ENCODE measurements around the gene LOC128125822.
"Not testable (repeated sequence)": the region's sequence is repeated elsewhere in the genome, so short reads cannot be mapped to it uniquely, and the experiment has no call there.

LOC128125822 gene

GRCh38 chr6:63576985-63577712, 4.9 kb downstream of the LOC128125822 start:
- ATAC-seq: no peak
- intact Hi-C loops (cut with DNase I): loop anchor here in 1 of 2 donors (10.0 kb wide), 2 partner anchors 58 to 222 kb away; partner anchors contain the start of gene PHF3
- no peak for DNase-seq

- no peak for ATAC-seq
- no peak for DNase-seq
- intact Hi-C loops (cut with DNase I): loop anchor here in 1 of 2 donors (10.0 kb wide), 2 partner anchors 56 to 224 kb away; partner anchors contain the start of gene PHF3
These were observed 6.5 kb downstream of the LOC128125822 start for GRCh38 chr6:63578757-63579156.

DNA sequence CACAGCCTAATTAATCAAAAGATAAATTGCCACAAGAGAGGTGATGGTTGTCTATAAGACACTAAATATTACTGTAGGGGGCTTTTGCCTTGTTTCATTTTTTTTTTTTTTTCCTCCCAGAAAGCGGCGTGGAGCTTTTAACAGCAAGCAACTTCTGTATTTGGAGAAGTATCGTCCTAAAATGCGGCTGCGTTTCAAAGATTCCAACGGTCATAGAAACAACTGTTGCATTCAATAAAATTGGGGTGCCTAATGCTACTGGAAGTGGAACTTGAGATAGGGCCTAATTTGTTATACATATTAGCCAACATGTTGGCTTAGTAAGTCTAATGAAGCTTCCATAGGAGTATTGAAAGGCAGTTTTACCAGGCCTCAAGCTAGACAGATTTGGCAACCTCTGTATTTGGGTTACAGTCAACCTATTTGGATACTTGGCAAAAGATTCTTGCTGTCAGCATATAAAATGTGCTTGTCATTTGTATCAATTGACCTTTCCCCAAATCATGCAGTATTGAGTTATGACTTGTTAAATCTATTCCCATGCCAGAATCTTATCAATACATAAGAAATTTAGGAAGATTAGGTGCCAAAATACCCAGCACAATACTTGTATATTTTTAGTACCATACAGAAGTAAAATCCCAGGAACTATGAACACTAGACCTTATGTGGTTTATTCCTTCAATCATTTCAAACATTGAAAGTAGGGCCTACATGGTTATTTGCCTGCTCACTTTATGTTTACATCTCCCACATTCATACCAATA, 7.8 kb downstream of the LOC128125822 start:
- intact Hi-C loops (cut with DNase I): loop anchor here in 1 of 2 donors (10.0 kb wide), 2 partner anchors 55 to 225 kb away; partner anchors contain the start of gene PHF3

DNA sequence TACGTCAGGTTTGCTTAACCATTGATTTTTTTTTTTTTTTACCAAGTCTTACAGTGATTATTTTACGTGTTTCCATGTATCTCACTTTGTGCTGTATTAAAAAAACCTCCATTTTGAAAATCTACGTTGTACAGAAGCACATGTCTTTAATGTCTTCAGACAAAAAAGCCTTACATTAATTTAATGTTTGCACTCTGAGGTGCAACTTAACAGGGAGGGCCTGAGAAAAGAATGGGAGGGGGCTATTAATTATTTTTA, 8.4 kb downstream of the LOC128125822 start:
- no peak for DNase-seq
- intact Hi-C loops (cut with DNase I): no loop called here
- ATAC-seq: no peak

More for the DNA sequence above, 7.8 kb downstream of the LOC128125822 start:
- DNase-seq (no peak), ATAC-seq (no peak)

DNA sequence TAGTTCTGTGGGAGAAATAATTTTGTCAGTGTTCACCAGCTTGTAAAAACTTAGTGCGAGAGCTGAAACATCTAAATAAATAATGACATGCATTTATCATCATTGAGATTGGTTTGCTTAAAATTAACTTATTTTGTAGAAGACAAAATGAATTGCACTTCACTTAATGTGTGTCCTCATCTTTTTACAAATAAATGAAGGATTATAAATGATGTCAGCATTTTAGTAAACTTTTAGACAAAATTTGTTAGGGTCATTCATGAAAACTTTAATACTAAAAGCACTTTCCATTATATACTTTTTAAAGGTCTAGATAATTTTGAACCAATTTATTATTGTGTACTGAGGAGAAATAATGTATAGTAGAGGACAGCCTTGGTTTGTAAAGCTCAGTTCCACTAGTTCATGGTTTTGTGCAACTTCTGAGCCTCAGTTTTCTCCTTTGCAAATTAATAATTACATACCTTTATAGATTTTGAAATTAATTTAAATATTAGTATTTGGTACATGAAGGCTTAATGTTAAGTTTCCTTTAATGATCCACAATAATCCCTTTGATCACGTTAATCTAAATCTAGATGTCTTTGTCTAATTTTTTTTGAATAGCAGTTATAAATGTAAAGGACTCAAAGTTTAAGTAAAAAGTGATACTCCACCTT, 9.2 kb downstream of the LOC128125822 start:
- intact Hi-C loops (cut with DNase I): no loop called here
- ATAC-seq: no peak
- DNase-seq: no peak

- ATAC-seq (peak in 1 of 2 donors; percentile 22), DNase-seq (no peak)
- intact Hi-C loops (cut with DNase I): no loop called here
These were observed 10.4 kb downstream of the LOC128125822 start for GRCh38 chr6:63582579-63583231.

DNA sequence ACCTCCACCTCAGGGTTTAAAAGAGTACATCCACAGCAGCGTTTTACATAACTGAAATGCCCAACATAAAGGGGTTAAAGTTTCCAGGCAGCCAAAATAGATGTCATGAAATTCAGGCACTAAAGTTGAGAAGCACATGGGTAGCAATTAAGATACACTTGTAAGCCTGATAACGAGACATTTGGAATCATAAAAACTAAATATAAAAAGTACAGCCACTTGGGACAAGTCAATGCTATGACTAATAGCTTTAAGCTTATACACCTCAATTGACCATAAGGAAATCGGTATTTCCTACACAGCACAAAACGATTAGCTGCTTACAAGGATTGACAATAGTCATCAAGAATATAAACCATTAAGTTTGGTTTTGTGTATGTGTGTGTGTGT, 11.8 kb downstream of the LOC128125822 start:
- DNase-seq: no peak
- peak; percentile 34 to 54 for ATAC-seq
- intact Hi-C loops (cut with DNase I): no loop called here

- DNase-seq (no peak), ATAC-seq (peak; percentile 23 to 36)
- intact Hi-C loops (cut with DNase I): no loop called here
These were observed 12.3 kb downstream of the LOC128125822 start for GRCh38 chr6:63584566-63584965.

GRCh38 chr6:63585652-63586051, 13.4 kb downstream of the LOC128125822 start:
- DNase-seq; intact Hi-C loops (cut with DNase I); ATAC-seq: not testable (repeated sequence)

DNA sequence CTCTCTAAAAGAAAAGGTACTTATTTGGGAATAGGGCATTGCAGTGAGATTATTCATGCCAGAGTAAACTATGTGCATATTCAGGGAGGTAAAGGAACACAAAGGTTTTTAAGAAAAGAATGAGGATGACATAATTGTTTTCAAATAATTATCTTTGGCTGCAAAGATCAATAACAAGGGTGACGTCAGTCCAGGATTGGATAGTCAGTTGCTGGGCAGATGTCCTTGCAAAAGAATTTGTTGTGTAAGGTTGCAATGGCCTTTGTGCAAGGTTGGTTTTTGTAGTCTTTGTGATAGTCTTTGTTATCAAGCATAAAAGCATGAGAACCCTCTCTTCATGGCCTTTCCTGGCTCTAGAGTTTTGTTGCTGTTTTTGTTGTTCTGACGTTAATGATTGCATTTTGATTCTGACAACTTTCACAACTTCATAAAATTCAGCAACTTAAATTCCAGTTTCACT, 17.7 kb downstream of the LOC128125822 start:
- ATAC-seq: no peak
- intact Hi-C loops (cut with DNase I): no loop called here

DNA sequence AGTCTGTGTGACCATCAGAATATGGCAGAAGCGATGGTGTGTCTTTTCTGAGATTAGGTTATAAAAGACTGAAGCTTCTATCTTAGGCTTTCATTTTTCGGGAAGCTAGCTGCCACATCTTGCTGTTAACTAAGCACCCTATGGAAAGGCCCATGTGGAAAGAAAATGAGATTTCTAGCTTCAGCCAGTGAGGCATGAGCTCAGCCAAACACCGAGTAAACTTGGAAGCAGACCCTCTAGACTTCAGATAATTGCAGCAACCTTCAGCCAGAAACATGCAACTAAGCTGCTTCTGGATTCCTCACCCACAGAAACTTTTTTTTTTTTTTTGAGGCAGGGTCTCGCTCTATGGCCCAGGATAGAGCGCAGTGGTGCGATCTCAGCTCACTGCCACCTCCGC, 20.6 kb downstream of the LOC128125822 start:
- ATAC-seq (no peak), DNase-seq (no peak)
- intact Hi-C loops (cut with DNase I): no loop called here

More for the DNA sequence above, 17.7 kb downstream of the LOC128125822 start:
- no peak for DNase-seq

- DNase-seq: no peak
- peak in 1 of 2 donors; percentile 69 for ATAC-seq
- intact Hi-C loops (cut with DNase I): loop anchor here (2.0 to 5.0 kb wide), 3 partner anchors 35 to 170 kb away; no protein-coding TSS in a partner anchor
These were observed 25.1 kb downstream of the LOC128125822 start for GRCh38 chr6:63597141-63598048.

GRCh38 chr6:63598049-63599036, 26.1 kb downstream of the LOC128125822 start:
- peak; percentile 89 to 97 for ATAC-seq
- intact Hi-C loops (cut with DNase I): loop anchor here (2.0 to 5.0 kb wide), 3 partner anchors 34 to 169 kb away; no protein-coding TSS in a partner anchor
- peak; percentile 65 for DNase-seq

DNA sequence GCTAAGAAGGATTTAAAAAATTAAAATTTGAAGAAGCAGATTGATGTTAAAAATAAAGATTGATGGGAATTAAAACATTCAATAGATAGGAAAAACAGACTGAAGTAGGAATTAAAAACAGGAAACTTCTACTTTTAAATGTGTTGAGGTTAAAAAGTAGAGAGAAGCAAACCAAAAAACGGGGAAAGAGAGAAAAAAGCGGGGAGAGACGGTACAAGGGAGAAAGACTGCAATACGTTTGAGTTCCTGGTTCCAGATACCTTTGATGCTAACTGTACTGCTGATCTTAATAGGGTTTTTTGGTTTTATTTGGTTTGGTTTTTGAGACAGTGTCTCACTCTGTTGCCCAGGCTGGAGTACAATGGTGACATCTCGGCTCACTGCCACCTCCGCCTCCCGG, 27.0 kb downstream of the LOC128125822 start:
- intact Hi-C loops (cut with DNase I): loop anchor here (2.0 to 5.0 kb wide), 3 partner anchors 33 to 168 kb away; no protein-coding TSS in a partner anchor
- ATAC-seq: no peak
- no peak for DNase-seq

DNA sequence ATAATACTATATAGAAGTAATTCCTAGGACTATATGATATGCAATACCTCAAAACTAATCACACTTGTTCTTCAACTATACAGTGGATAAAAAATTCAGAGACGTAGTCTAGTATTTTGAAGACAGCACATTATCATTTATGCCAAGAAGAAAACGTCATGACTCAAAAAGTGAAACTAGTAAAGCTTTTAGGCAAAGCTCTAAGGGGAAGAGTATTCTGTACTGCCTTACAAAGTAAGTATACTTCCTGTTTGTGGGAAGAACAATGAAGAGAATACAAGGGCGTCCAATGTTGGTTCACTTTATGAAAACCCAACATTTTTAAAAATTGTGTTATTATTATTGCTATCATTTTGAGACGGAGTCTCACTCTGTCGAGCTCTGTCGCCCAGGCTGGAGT, 27.9 kb downstream of the LOC128125822 start:
- no peak for ATAC-seq
- DNase-seq: no peak
- intact Hi-C loops (cut with DNase I): no loop called here

- ATAC-seq (no peak), DNase-seq (no peak)
- intact Hi-C loops (cut with DNase I): no loop called here
These were observed 37.0 kb downstream of the LOC128125822 start for GRCh38 chr6:63609231-63609630.

- intact Hi-C loops (cut with DNase I): no loop called here
- no peak for DNase-seq
- no peak for ATAC-seq
These were observed 38.7 kb downstream of the LOC128125822 start for GRCh38 chr6:63610944-63611343.
